ENCODE data around the gene DKK3. TPM values are rescaled to one million over a fixed set of nuclear protein-coding genes. Genes with fewer than 3 reads are reported as not detected.

DKK3 gene
- total RNA-seq, 1 experiment from 2014 or later: 156 TPM

- Mint-ChIP-seq H3K9me3 (ENCODE audit: unreplicated experiment) (peaks cover 6% of the 10 kb centered on the region), H3K27me3 (ENCODE audit: insufficient read depth, unreplicated experiment) (no peaks in the 10 kb centered on the region), H3K4me1 (ENCODE audit: low read depth, unreplicated experiment) (peaks cover 54% of the 10 kb centered on the region), H3K27ac (ENCODE audit: unreplicated experiment) (peak overlapping the region; percentile 69), H3K4me3 (ENCODE audit: unreplicated experiment) (no peak overlapping the region), H3K36me3 (ENCODE audit: insufficient read depth, unreplicated experiment) (peaks cover 51% of the 10 kb centered on the region)
- Histone ChIP-seq H3K4me1 (peaks cover 23% of the 10 kb centered on the region), H3K4me3 (ENCODE audit: low read depth, low read length) (no peak overlapping the region), H3K36me3 (ENCODE audit: control insufficient read depth, insufficient read depth, low read length) (peaks cover 3% of the 10 kb centered on the region; the same call in 1 of the 2 replicates), H3K9me3 (no peaks in the 10 kb centered on the region), H3K27me3 (replicated peaks; ENCODE audit: control insufficient read depth, insufficient read depth, low read length) (no peaks in the 10 kb centered on the region)
- intact Hi-C loops (cut with micrococcal nuclease; ENCODE audit: unreplicated experiment): no loop called here
- TF ChIP-seq CTCF (IDR thresholded peaks at IDR 0.05; ENCODE audit: insufficient read depth in 1 of 2, low read depth in 1 of 2, low read length in 1 of 2, severe bottlenecking in 1 of 2, unreplicated experiment in 1 of 2): no peak
- POLR2A ChIA-PET: interaction anchor here (0.6 kb wide), 1 partner anchor 12 kb away, joined by 5 read pairs; no protein-coding TSS in a partner anchor
- no peak for DNase-seq
- BruUV-seq (replicated peaks): no TSS peak
- CTCF ChIA-PET: interaction anchor here (0.6 kb wide), 1 partner anchor 13 kb away, joined by 3 read pairs; no protein-coding TSS in a partner anchor
Measured at GRCh38 chr11:11980200-11980599, 28.2 kb downstream of the DKK3 start.

DNA sequence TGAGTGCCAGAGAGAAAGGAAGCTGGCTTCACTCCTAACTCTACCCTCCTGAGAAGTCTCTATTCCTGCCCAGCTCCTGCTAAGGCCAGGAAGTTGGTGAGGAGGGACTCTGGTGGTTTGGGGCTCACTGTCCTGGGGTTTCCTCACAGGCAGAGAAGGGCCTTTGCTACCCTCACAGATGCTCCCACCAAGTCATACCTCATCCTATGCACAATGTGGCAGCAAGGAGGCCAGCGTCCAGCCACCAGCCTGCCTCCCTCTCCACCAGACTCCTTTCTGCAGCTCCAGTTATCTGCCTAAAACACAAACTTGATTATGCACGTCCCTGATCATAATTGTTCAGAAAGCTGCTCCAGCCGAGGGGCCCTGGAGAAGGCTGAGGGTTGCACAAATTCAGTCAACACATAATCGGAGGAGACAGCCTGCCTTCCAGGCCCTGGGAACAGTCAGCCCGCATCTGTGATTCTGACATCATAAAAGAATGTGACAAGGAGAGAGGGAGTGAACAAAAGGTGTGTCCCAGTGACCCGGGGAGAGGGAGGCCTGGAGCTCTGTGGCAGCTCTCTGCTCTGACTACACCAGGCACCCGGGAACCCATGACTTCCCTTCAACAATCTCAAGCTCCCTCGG is 28.8 kb downstream of the DKK3 start:
- H3K4me3 ChIP-seq (ENCODE audit: low read depth, low read length): no peak overlapping the region
- H3K9me3 ChIP-seq: no peaks in the 10 kb centered on the region
- POLR2A ChIA-PET: no interaction called here
- peaks cover 3% of the 10 kb centered on the region; the same call in 1 of the 2 replicates for H3K36me3 ChIP-seq (ENCODE audit: control insufficient read depth, insufficient read depth, low read length)
- BruUV-seq (replicated peaks): no TSS peak
- TF ChIP-seq CTCF (IDR thresholded peaks at IDR 0.05; ENCODE audit: insufficient read depth in 1 of 2, low read depth in 1 of 2, low read length in 1 of 2, severe bottlenecking in 1 of 2, unreplicated experiment in 1 of 2): no peak
- no peak for DNase-seq
- peaks cover 23% of the 10 kb centered on the region for H3K4me1 ChIP-seq
- Mint-ChIP-seq H3K36me3 (ENCODE audit: insufficient read depth, unreplicated experiment) (peaks cover 46% of the 10 kb centered on the region), H3K4me3 (ENCODE audit: unreplicated experiment) (no peak overlapping the region), H3K27me3 (ENCODE audit: insufficient read depth, unreplicated experiment) (no peaks in the 10 kb centered on the region), H3K4me1 (ENCODE audit: low read depth, unreplicated experiment) (peaks cover 54% of the 10 kb centered on the region), H3K27ac (ENCODE audit: unreplicated experiment) (peak overlapping the region; percentile 69), H3K9me3 (ENCODE audit: unreplicated experiment) (peaks cover 6% of the 10 kb centered on the region)
- H3K27me3 ChIP-seq (replicated peaks; ENCODE audit: control insufficient read depth, insufficient read depth, low read length): no peaks in the 10 kb centered on the region
- intact Hi-C loops (cut with micrococcal nuclease; ENCODE audit: unreplicated experiment): no loop called here
- CTCF ChIA-PET: interaction anchor here (0.6 kb wide), 1 partner anchor 12 kb away, joined by 3 read pairs; no protein-coding TSS in a partner anchor

- no TSS peak for BruUV-seq (replicated peaks)
- H3K36me3 ChIP-seq (ENCODE audit: control insufficient read depth, insufficient read depth, low read length): peaks cover 3% of the 10 kb centered on the region; the same call in 1 of the 2 replicates
- peak overlapping the region; percentile 69 for H3K27ac Mint-ChIP-seq (ENCODE audit: unreplicated experiment)
- no peaks in the 10 kb centered on the region for H3K27me3 ChIP-seq (replicated peaks; ENCODE audit: control insufficient read depth, insufficient read depth, low read length)
- peaks cover 54% of the 10 kb centered on the region for H3K4me1 Mint-ChIP-seq (ENCODE audit: low read depth, unreplicated experiment)
- intact Hi-C loops (cut with micrococcal nuclease; ENCODE audit: unreplicated experiment): no loop called here
- peaks cover 45% of the 10 kb centered on the region for H3K36me3 Mint-ChIP-seq (ENCODE audit: insufficient read depth, unreplicated experiment)
- H3K27me3 Mint-ChIP-seq (ENCODE audit: insufficient read depth, unreplicated experiment): no peaks in the 10 kb centered on the region
- ChIA-PET CTCF (no interaction called here), POLR2A (no interaction called here)
- no peak for TF ChIP-seq CTCF (IDR thresholded peaks at IDR 0.05; ENCODE audit: insufficient read depth in 1 of 2, low read depth in 1 of 2, low read length in 1 of 2, severe bottlenecking in 1 of 2, unreplicated experiment in 1 of 2)
- no peak overlapping the region for H3K4me3 Mint-ChIP-seq (ENCODE audit: unreplicated experiment)
- no peak for DNase-seq
- H3K9me3 ChIP-seq: no peaks in the 10 kb centered on the region
- H3K9me3 Mint-ChIP-seq (ENCODE audit: unreplicated experiment): peaks cover 6% of the 10 kb centered on the region
- H3K4me3 ChIP-seq (ENCODE audit: low read depth, low read length): no peak overlapping the region
- H3K4me1 ChIP-seq: peaks cover 23% of the 10 kb centered on the region
Measured at GRCh38 chr11:11978792-11979487, 29.5 kb downstream of the DKK3 start.
